Hepatocyte (in vitro differentiated cells): Measurements from ENCODE around the gene TERF2IP.

Experiments
- CTCF ChIP-seq: fragments of 200-600 bp; sonication (generic); IDR thresholded peaks from 2 replicates; pipeline ENCODE4 v1.5.1; 2016; ENCODE audit warnings: antibody characterized with exemption, mild to moderate bottlenecking; ENCODE audit not compliant: poor library complexity
- EZH2 ChIP-seq: fragments of 200-600 bp; sonication (generic); IDR thresholded peaks from 2 replicates; pipeline ENCODE4 v1.6.1; 2016; ENCODE audit warnings: antibody characterized with exemption, mild to moderate bottlenecking, borderline replicate concordance
- EZH2phosphoT487 ChIP-seq: fragments of 200-600 bp; sonication (generic); IDR thresholded peaks from one replicate; pipeline ENCODE4 v1.6.1; 2018; ENCODE audit warnings: antibody characterized with exemption, mild to moderate bottlenecking, low read depth, moderate library complexity; ENCODE audit not compliant: unreplicated experiment, severe bottlenecking

- no peak for TF ChIP-seq CTCF
- TF ChIP-seq EZH2phosphoT487: no peak
- no peak for TF ChIP-seq EZH2
These were observed 18.4 kb upstream of the TERF2IP start for GRCh38 chr16:75629132-75629531.
